Hepatocyte (in vitro differentiated cells): ENCODE results near the gene AAR2. TPM values are rescaled to one million over a fixed set of nuclear protein-coding genes. Genes with fewer than 3 reads are reported as not detected.

Experiments
- DNase-seq: peaks from one replicate; pipeline ENCODE4 v3.0.0-alpha.2; 2016; ENCODE audit warnings: low spot score
- H2AFZ ChIP-seq: fragments of 200-600 bp; sonication (generic); 2 replicates; pipeline ENCODE4 v1.6.0; 2016; ENCODE audit warnings: antibody characterized with exemption, mild to moderate bottlenecking
- H3K27ac ChIP-seq: fragments of 200-600 bp; sonication (generic); 2 replicates; pipeline ENCODE4 v1.5.1; 2016; ENCODE audit warnings: mild to moderate bottlenecking
- H3K27me3 ChIP-seq: fragments of 200-600 bp; sonication (generic); 2 replicates; pipeline ENCODE4 v1.6.1; 2016
- H3K36me3 ChIP-seq: fragments of 200-600 bp; sonication (generic); replicated peaks from 2 replicates; pipeline ENCODE4 v1.5.1; 2016; ENCODE audit warnings: low read depth; ENCODE audit not compliant: insufficient read depth
- H3K4me1 ChIP-seq: fragments of 200-600 bp; sonication (generic); 2 replicates; pipeline ENCODE4 v1.5.1; 2016; ENCODE audit warnings: mild to moderate bottlenecking, moderate library complexity; ENCODE audit not compliant: insufficient read depth
- H3K4me2 ChIP-seq: fragments of 200-600 bp; sonication (generic); 2 replicates; pipeline ENCODE4 v1.6.0; 2016
- H3K4me3 ChIP-seq: fragments of 200-600 bp; sonication (generic); 2 replicates; pipeline ENCODE4 v1.5.1; 2016; ENCODE audit warnings: mild to moderate bottlenecking
- H3K79me2 ChIP-seq: fragments of 200-600 bp; sonication (generic); 2 replicates; pipeline ENCODE4 v1.6.0; 2017; ENCODE audit warnings: mild to moderate bottlenecking
- H3K9me2 ChIP-seq: fragments of 200-600 bp; sonication (generic); replicated peaks from 2 replicates; pipeline ENCODE4 v1.6.0; 2017; ENCODE audit warnings: mild to moderate bottlenecking; ENCODE audit not compliant: insufficient read depth
- H3K9me3 ChIP-seq: fragments of 200-600 bp; sonication (generic); 2 replicates; pipeline ENCODE4 v1.5.1; 2016; ENCODE audit warnings: low read depth, mild to moderate bottlenecking
- H4K20me1 ChIP-seq: fragments of 200-600 bp; sonication (generic); 2 replicates; pipeline ENCODE4 v1.6.0; 2016; ENCODE audit warnings: mild to moderate bottlenecking; ENCODE audit not compliant: insufficient read depth, poor library complexity, severe bottlenecking
- CTCF ChIP-seq: fragments of 200-600 bp; sonication (generic); IDR thresholded peaks from 2 replicates; pipeline ENCODE4 v1.5.1; 2016; ENCODE audit warnings: antibody characterized with exemption, mild to moderate bottlenecking; ENCODE audit not compliant: poor library complexity
- EZH2 ChIP-seq: fragments of 200-600 bp; sonication (generic); IDR thresholded peaks from 2 replicates; pipeline ENCODE4 v1.6.1; 2016; ENCODE audit warnings: antibody characterized with exemption, mild to moderate bottlenecking, borderline replicate concordance
- EZH2phosphoT487 ChIP-seq: fragments of 200-600 bp; sonication (generic); IDR thresholded peaks from one replicate; pipeline ENCODE4 v1.6.1; 2018; ENCODE audit warnings: antibody characterized with exemption, mild to moderate bottlenecking, low read depth, moderate library complexity; ENCODE audit not compliant: unreplicated experiment, severe bottlenecking
- WGBS: methylation state at CpG from one replicate; pipeline ENCODE4 v1.1.6; 2016; ENCODE audit warnings: low lambda C conversion rate; ENCODE audit errors: missing lambda C conversion rate; 5-methylcytosine and 5-hydroxymethylcytosine counted together
- polyA plus RNA-seq: library from polyadenylated mRNA; unstranded; fragments of >200 nt; fragmentation: Nextera tagmentation; extraction: Ambion mirVana; gene quantifications from 2 replicates; pipeline ENCODE4 v1.2.1, GENCODE V29; 2016
- total RNA-seq: library from RNA; depleted of rRNA; stranded (reverse); fragments of >200 nt; gene quantifications from 2 replicates; pipeline ENCODE4 v1.2.3, GENCODE V29; 2014

Gene AAR2
- total and polyA plus RNA-seq, 2 experiments from 2014 or later, result 26.7 to 36.7 TPM

GRCh38 chr20:36230019-36230418, 6.3 kb upstream of the AAR2 start:
- no peaks in the 10 kb centered on the region for H3K9me2 ChIP-seq
- no peaks in the 10 kb centered on the region for H3K36me3 ChIP-seq
- H3K4me3 ChIP-seq, result no peak overlapping the region
- no peaks in the 10 kb centered on the region for H3K27me3 ChIP-seq
- no peaks in the 10 kb centered on the region for H3K79me2 ChIP-seq
- 73% methylated on average over 3 of the region's 3 CpGs for WGBS
- no peak overlapping the region for H3K4me2 ChIP-seq
- no peak for DNase-seq
- H2AFZ ChIP-seq, result no peak overlapping the region
- H4K20me1 ChIP-seq, result no peaks in the 10 kb centered on the region
- no peaks in the 10 kb centered on the region for H3K9me3 ChIP-seq
- H3K27ac ChIP-seq, result no peak overlapping the region
- TF ChIP-seq CTCF (no peak), EZH2phosphoT487 (no peak), EZH2 (no peak)
- no peaks in the 10 kb centered on the region for H3K4me1 ChIP-seq

GRCh38 chr20:36231331-36231730, 4.9 kb upstream of the AAR2 start:
- H3K9me2 ChIP-seq, result no peaks in the 10 kb centered on the region
- no peak overlapping the region for H2AFZ ChIP-seq
- H3K79me2 ChIP-seq, result peaks cover 6% of the 10 kb centered on the region
- no peak overlapping the region for H3K27ac ChIP-seq
- no peaks in the 10 kb centered on the region for H3K4me1 ChIP-seq
- no peak overlapping the region for H3K4me2 ChIP-seq
- H3K9me3 ChIP-seq, result no peaks in the 10 kb centered on the region
- H3K27me3 ChIP-seq, result no peaks in the 10 kb centered on the region
- 89% methylated on average over 7 of the region's 7 CpGs for WGBS
- no peaks in the 10 kb centered on the region for H4K20me1 ChIP-seq
- H3K4me3 ChIP-seq, result no peak overlapping the region
- TF ChIP-seq CTCF (no peak), EZH2phosphoT487 (no peak), EZH2 (no peak)
- H3K36me3 ChIP-seq, result no peaks in the 10 kb centered on the region
- DNase-seq, result no peak

GRCh38 chr20:36234771-36235320, 1.4 kb upstream of the AAR2 start:
- no peak overlapping the region for H3K4me3 ChIP-seq
- H4K20me1 ChIP-seq, result no peaks in the 10 kb centered on the region
- H3K79me2 ChIP-seq, result peaks cover 40% of the 10 kb centered on the region
- peaks cover 8% of the 10 kb centered on the region for H3K4me1 ChIP-seq
- H3K4me2 ChIP-seq, result no peak overlapping the region
- no peak overlapping the region for H2AFZ ChIP-seq
- H3K36me3 ChIP-seq, result no peaks in the 10 kb centered on the region
- H3K27me3 ChIP-seq, result no peaks in the 10 kb centered on the region
- no peaks in the 10 kb centered on the region for H3K9me3 ChIP-seq
- TF ChIP-seq EZH2phosphoT487 (no peak), CTCF (no peak), EZH2 (no peak)
- DNase-seq, result no peak
- no peaks in the 10 kb centered on the region for H3K9me2 ChIP-seq
- 72% methylated on average over 4 of the region's 4 CpGs for WGBS
- H3K27ac ChIP-seq, result no peak overlapping the region

- no peak for TF ChIP-seq EZH2
- TF ChIP-seq CTCF, result no peak
- TF ChIP-seq EZH2phosphoT487, result no peak
- H3K36me3 ChIP-seq, result no peaks in the 10 kb centered on the region
- H2AFZ ChIP-seq, result peak overlapping the region; percentile 100
Measured at GRCh38 chr20:36236786-36237121, 476 bp downstream of the AAR2 start.

More at GRCh38 chr20:36236786-36237121, 476 bp downstream of the AAR2 start:
- WGBS, result 2% methylated on average over 6 of the region's 6 CpGs
- Histone ChIP-seq H3K9me3 (no peaks in the 10 kb centered on the region), H3K4me2 (peak overlapping the region; percentile 79), H3K27ac (peak overlapping the region; percentile 85), H3K4me1 (peaks cover 8% of the 10 kb centered on the region), H3K9me2 (no peaks in the 10 kb centered on the region), H4K20me1 (no peaks in the 10 kb centered on the region), H3K4me3 (peak overlapping the region; percentile 89), H3K27me3 (no peaks in the 10 kb centered on the region), H3K79me2 (peaks cover 58% of the 10 kb centered on the region)
- DNase-seq, result no peak
